ENCODE results near the gene HECTD4. TPM values are rescaled to one million over a fixed set of nuclear protein-coding genes. Genes with fewer than 3 reads are reported as not detected.

HECTD4 gene
- total RNA-seq, 2 donors from 2014 or later = 50.6 to 73.4 TPM

DNA sequence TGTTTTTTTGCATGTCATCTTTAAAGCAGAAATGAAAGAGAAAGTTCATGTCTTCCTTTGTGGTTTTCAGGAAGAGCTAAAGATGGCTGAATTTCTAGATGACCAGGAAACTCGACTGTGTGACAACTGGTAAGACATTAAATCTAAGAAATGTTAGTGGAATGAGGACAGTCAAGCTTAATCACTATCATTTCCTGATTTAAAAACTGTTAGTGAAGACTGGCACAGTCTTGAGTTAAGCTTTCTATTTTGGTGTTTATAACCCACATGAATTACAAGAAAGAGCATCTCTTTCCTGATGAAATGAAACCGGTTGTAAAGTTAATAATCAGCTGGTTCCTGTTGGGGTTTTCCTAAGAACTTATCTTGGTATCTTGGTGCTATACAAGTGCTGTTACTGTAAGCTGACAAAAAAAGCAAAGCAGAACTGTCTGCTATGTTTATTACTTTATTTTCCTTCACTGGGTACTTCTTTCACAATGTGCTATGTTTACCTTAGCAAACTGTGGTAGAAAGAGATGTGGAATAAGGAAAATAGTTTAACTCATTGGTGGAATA is 251.7 kb downstream of the HECTD4 start:
- H3K4me1 ChIP-seq (replicated peaks) = peaks cover 19% of the 10 kb centered on the region
- peak; percentile 65 for TF ChIP-seq POLR2AphosphoS5 (IDR thresholded peaks at IDR 0.05)
- TF ChIP-seq, protein P1, sequence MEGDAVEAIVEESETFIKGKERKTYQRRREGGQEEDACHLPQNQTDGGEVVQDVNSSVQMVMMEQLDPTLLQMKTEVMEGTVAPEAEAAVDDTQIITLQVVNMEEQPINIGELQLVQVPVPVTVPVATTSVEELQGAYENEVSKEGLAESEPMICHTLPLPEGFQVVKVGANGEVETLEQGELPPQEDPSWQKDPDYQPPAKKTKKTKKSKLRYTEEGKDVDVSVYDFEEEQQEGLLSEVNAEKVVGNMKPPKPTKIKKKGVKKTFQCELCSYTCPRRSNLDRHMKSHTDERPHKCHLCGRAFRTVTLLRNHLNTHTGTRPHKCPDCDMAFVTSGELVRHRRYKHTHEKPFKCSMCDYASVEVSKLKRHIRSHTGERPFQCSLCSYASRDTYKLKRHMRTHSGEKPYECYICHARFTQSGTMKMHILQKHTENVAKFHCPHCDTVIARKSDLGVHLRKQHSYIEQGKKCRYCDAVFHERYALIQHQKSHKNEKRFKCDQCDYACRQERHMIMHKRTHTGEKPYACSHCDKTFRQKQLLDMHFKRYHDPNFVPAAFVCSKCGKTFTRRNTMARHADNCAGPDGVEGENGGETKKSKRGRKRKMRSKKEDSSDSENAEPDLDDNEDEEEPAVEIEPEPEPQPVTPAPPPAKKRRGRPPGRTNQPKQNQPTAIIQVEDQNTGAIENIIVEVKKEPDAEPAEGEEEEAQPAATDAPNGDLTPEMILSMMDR (IDR thresholded peaks at IDR 0.05) = no peak
- H3K4me3 ChIP-seq = no peak overlapping the region
- no peaks in the 10 kb centered on the region for H3K27me3 ChIP-seq (replicated peaks; ENCODE audit: insufficient read depth)
- H3K36me3 ChIP-seq = peaks cover 0 to 3% of the 10 kb centered on the region in 2 donors
- no peak for DNase-seq (ENCODE audit: low spot score)
- H3K27ac ChIP-seq = peak overlapping the region; percentile 55 to 95
- 2% methylated on average over 2 of the region's 2 CpGs for WGBS
- H3K9me3 ChIP-seq = no peaks in the 10 kb centered on the region
- intact Hi-C loops (cut with DNase I) = no loop called here

DNA sequence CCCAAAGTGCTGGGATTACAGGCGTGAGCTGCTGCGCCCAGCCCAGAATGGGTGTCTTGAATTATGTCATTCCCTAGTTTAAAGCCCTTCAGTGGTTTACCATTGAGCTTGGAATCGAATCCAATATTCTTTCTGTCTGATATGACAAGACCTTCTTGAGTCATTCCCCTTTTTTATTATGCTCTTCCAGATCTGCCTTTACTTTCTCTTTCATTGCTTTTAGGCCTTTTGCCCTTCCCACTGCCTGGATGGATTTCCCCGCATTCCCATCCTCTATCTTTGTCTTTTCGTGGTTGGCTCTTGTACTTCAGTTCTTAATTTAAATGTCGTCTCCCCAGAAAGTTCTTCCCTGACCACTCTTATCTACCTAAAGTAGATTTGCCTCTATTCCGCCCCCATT is 255.3 kb downstream of the HECTD4 start:
- Histone ChIP-seq H3K27me3 (replicated peaks; ENCODE audit: insufficient read depth) (no peaks in the 10 kb centered on the region), H3K27ac (peak overlapping the region in 1 of 2 donors; percentile 95), H3K4me1 (replicated peaks) (peaks cover 19% of the 10 kb centered on the region), H3K9me3 (no peaks in the 10 kb centered on the region), H3K36me3 (no peaks in the 10 kb centered on the region), H3K4me3 (peak overlapping the region in 1 of 2 donors; percentile 91)
- DNase-seq (ENCODE audit: low spot score) = no peak
- intact Hi-C loops (cut with DNase I) = no loop called here
- 85% methylated on average over 7 of the region's 7 CpGs for WGBS
- TF ChIP-seq POLR2A (IDR thresholded peaks at IDR 0.05) (no peak), POLR2AphosphoS5 (IDR thresholded peaks at IDR 0.05) (no peak)
- TF ChIP-seq, protein P1 (IDR thresholded peaks at IDR 0.05) = no peak

DNA sequence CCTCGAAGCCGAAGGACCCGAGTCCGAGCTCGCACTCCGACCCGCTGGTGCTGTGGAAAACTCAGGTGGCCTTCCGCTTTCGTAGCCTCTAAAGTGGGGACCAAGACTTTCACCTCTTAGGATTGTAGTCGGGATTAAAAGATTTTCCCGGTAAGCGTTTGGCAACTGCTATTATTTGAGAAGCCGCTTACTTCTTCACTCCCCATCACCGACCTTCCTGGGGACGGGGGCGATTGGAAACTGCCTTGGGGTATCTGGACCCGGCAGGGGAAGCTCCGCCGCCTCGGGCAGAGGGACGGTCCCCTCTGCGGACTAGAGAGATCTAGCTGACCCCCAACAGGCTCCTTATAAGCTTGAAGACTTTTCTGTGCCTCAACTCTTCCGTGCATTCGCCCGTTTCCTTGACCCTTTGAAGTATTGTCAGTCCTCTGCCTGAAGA is 256.2 kb downstream of the HECTD4 start:
- Histone ChIP-seq H3K36me3 (no peaks in the 10 kb centered on the region), H3K27me3 (replicated peaks; ENCODE audit: insufficient read depth) (no peaks in the 10 kb centered on the region), H3K4me1 (replicated peaks) (peaks cover 14% of the 10 kb centered on the region), H3K9me3 (no peaks in the 10 kb centered on the region), H3K27ac (peak overlapping the region; percentile 91 to 95), H3K4me3 (peak overlapping the region; percentile 85 to 91)
- intact Hi-C loops (cut with DNase I) = no loop called here
- WGBS = 4% methylated on average over 25 of the region's 25 CpGs
- DNase-seq (ENCODE audit: low spot score) = no peak
- no peak for TF ChIP-seq POLR2A (IDR thresholded peaks at IDR 0.05)
- TF ChIP-seq, protein P1 (IDR thresholded peaks at IDR 0.05) = no peak
- TF ChIP-seq POLR2AphosphoS5 (IDR thresholded peaks at IDR 0.05) = no peak

DNA sequence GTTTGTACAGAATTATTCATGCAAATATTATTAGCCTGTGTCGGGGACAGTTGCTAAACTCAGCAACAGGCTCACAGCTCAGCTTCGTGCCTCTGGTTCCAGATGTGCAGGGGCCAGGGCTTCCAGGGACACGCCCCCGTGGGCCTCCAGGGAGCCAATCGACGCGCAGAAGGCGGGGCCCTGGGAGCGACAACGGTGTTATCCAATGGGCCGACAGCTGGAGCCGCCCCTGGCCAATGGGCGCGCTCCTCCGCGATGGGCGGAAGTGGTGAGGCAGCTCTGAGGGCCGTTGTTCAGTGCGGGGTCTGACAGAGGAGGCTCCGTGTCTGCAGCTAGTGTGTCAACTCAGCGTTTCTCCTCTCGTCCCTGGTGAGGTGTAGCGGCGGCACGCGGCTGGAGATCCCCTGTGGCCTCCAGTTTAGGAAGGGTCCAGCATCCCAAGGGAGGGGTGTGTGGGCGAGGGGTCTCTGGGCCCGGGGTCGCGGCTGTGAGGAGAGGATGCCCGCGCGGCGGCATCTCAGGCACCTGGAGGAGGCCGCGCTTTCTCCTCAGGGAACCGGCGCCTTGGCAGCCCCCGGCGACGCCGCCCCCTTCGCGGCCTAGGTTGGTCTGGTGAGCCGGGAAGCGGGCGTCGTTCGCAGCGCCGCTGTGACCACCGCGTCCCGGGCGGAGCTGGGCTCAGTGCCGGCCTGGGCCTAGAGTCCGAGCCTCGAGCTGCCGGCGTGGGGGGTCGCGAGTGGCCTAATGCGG is 256.8 kb downstream of the HECTD4 start, which contains the start of gene TRAFD1:
TRAFD1 (plus strand) TSS at position 311 of the 750 bp plus-strand sequence. CDS start 4,963 bp downstream, outside the sequence.
- Histone ChIP-seq H3K27me3 (replicated peaks; ENCODE audit: insufficient read depth) (no peaks in the 10 kb centered on the region), H3K9me3 (no peaks in the 10 kb centered on the region), H3K36me3 (no peaks in the 10 kb centered on the region), H3K4me1 (replicated peaks) (peaks cover 11% of the 10 kb centered on the region), H3K27ac (peak within 1 kb of the TSS; percentile 91 to 95), H3K4me3 (peak within 1 kb of the TSS; percentile 85 to 91)
- intact Hi-C loops (cut with DNase I) = no loop called here
- TF ChIP-seq POLR2AphosphoS5 (IDR thresholded peaks at IDR 0.05) (peak; percentile 100), POLR2A (IDR thresholded peaks at IDR 0.05) (peak; percentile 99)
- TF ChIP-seq, protein P1 (IDR thresholded peaks at IDR 0.05) = peak in 1 of 4 experiments; percentile 15
- under 1% methylated on average over 46 of the region's 63 CpGs for WGBS
- DNase-seq (ENCODE audit: low spot score) = peak; percentile 97
